HG02981 (cell line): ENCODE data around the gene CHRNA4.

Experiments used
- ATAC-seq: cut with Tn5 transposase; IDR thresholded peaks from one replicate; pipeline ENCODE4 v1.9.1; 2021; ENCODE audit warnings: mild to moderate bottlenecking, moderate library complexity; ENCODE audit not compliant: unreplicated experiment

The CHRNA4 gene

GRCh38 chr20:63322933-63323273 lies 38.2 kb downstream of the CHRNA4 start:
- ATAC-seq: no peak

GRCh38 chr20:63322146-63322932 lies 38.8 kb downstream of the CHRNA4 start:
- ATAC-seq: no peak

GRCh38 chr20:63321148-63321831 lies 39.9 kb downstream of the CHRNA4 start:
- ATAC-seq: no peak

- ATAC-seq: no peak
Observed at GRCh38 chr20:63320616-63321147, 40.5 kb downstream of the CHRNA4 start.

GRCh38 chr20:63320041-63320511 lies 41.1 kb downstream of the CHRNA4 start:
- ATAC-seq: no peak

GRCh38 chr20:63319164-63320040 lies 41.7 kb downstream of the CHRNA4 start:
- no peak for ATAC-seq

GRCh38 chr20:63318391-63319163 lies 42.6 kb downstream of the CHRNA4 start:
- ATAC-seq: no peak

- no peak for ATAC-seq
Observed at GRCh38 chr20:63317601-63318291, 43.4 kb downstream of the CHRNA4 start.

GRCh38 chr20:63317061-63317460 lies 44.1 kb downstream of the CHRNA4 start:
- no peak for ATAC-seq

GRCh38 chr20:63316502-63316921 lies 44.6 kb downstream of the CHRNA4 start:
- ATAC-seq: no peak

GRCh38 chr20:63315731-63316491 lies 45.2 kb downstream of the CHRNA4 start:
- no peak for ATAC-seq

- ATAC-seq: no peak
Observed at GRCh38 chr20:63315240-63315689, 45.9 kb downstream of the CHRNA4 start.

GRCh38 chr20:63314566-63315239 lies 46.4 kb downstream of the CHRNA4 start:
- no peak for ATAC-seq

GRCh38 chr20:63314015-63314471 lies 47.1 kb downstream of the CHRNA4 start:
- ATAC-seq: no peak

GRCh38 chr20:63313349-63314014 lies 47.7 kb downstream of the CHRNA4 start:
- no peak for ATAC-seq

- ATAC-seq: no peak
Observed at GRCh38 chr20:63312690-63313348, 48.3 kb downstream of the CHRNA4 start.

GRCh38 chr20:63312273-63312672 lies 48.9 kb downstream of the CHRNA4 start:
- ATAC-seq: no peak
